ENCODE results near the gene APOBEC3G.

APOBEC3G gene

GRCh38 chr22:39108487-39108886 is 31.4 kb downstream of the APOBEC3G start:
- no peak for TF ChIP-seq TAF1 (IDR thresholded peaks at IDR 0.05; ENCODE audit: low read depth, low read length)
- TF ChIP-seq PAX5 (IDR thresholded peaks at IDR 0.05; ENCODE audit: insufficient read depth, low read length, severe bottlenecking) = no peak
- no peak for TF ChIP-seq POU2F2 (IDR thresholded peaks at IDR 0.05; ENCODE audit: low read depth, low read length)
- TF ChIP-seq POLR2A (IDR thresholded peaks at IDR 0.05; ENCODE audit: low read depth, low read length) = no peak
- TF ChIP-seq POLR2AphosphoS5 (IDR thresholded peaks at IDR 0.05; ENCODE audit: low read depth, low read length) = no peak
- TF ChIP-seq SPI1 (IDR thresholded peaks at IDR 0.05; ENCODE audit: low read depth, low read length) = no peak
- DNase-seq (ENCODE audit: insufficient read length, low spot score) = no peak
- no peak for FAIRE-seq

- FAIRE-seq (no peak), DNase-seq (ENCODE audit: insufficient read length, low spot score) (no peak)
Observed at GRCh38 chr22:39109361-39109760, 32.3 kb downstream of the APOBEC3G start.

GRCh38 chr22:39110631-39111561 is 33.8 kb downstream of the APOBEC3G start:
- no peak for TF ChIP-seq POLR2AphosphoS5 (IDR thresholded peaks at IDR 0.05; ENCODE audit: low read depth, low read length)

More at GRCh38 chr22:39109361-39109760, 32.3 kb downstream of the APOBEC3G start:
- TF ChIP-seq POLR2AphosphoS5 (IDR thresholded peaks at IDR 0.05; ENCODE audit: low read depth, low read length) (no peak), SPI1 (IDR thresholded peaks at IDR 0.05; ENCODE audit: low read depth, low read length) (peak; percentile 49; the same call in 1 of the 2 replicates)

GRCh38 chr22:39114112-39114511 is 37.0 kb downstream of the APOBEC3G start:
- FAIRE-seq (no peak), DNase-seq (ENCODE audit: insufficient read length, low spot score) (no peak)
- TF ChIP-seq POU2F2 (IDR thresholded peaks at IDR 0.05; ENCODE audit: low read depth, low read length) (no peak), POLR2A (IDR thresholded peaks at IDR 0.05; ENCODE audit: low read depth, low read length) (no peak), SPI1 (IDR thresholded peaks at IDR 0.05; ENCODE audit: low read depth, low read length) (no peak), POLR2AphosphoS5 (IDR thresholded peaks at IDR 0.05; ENCODE audit: low read depth, low read length) (no peak), TAF1 (IDR thresholded peaks at IDR 0.05; ENCODE audit: low read depth, low read length) (no peak), PAX5 (IDR thresholded peaks at IDR 0.05; ENCODE audit: insufficient read depth, low read length, severe bottlenecking) (no peak)

More at GRCh38 chr22:39110631-39111561, 33.8 kb downstream of the APOBEC3G start:
- DNase-seq (ENCODE audit: insufficient read length, low spot score) (no peak), FAIRE-seq (peak; percentile 23)

GRCh38 chr22:39115570-39115969 is 38.5 kb downstream of the APOBEC3G start:
- TF ChIP-seq SPI1 (IDR thresholded peaks at IDR 0.05; ENCODE audit: low read depth, low read length) (no peak), POLR2AphosphoS5 (IDR thresholded peaks at IDR 0.05; ENCODE audit: low read depth, low read length) (no peak)
- DNase-seq (ENCODE audit: insufficient read length, low spot score) (no peak), FAIRE-seq (no peak)

GRCh38 chr22:39115977-39116621 is 39.0 kb downstream of the APOBEC3G start:
- FAIRE-seq (no peak), DNase-seq (ENCODE audit: insufficient read length, low spot score) (no peak)
- no peak for TF ChIP-seq POU2F2 (IDR thresholded peaks at IDR 0.05; ENCODE audit: low read depth, low read length)
- TF ChIP-seq POLR2AphosphoS5 (IDR thresholded peaks at IDR 0.05; ENCODE audit: low read depth, low read length) = no peak
- TF ChIP-seq POLR2A (IDR thresholded peaks at IDR 0.05; ENCODE audit: low read depth, low read length) = no peak
- TF ChIP-seq TAF1 (IDR thresholded peaks at IDR 0.05; ENCODE audit: low read depth, low read length) = no peak
- TF ChIP-seq SPI1 (IDR thresholded peaks at IDR 0.05; ENCODE audit: low read depth, low read length) = no peak
- TF ChIP-seq PAX5 (IDR thresholded peaks at IDR 0.05; ENCODE audit: insufficient read depth, low read length, severe bottlenecking) = no peak

GRCh38 chr22:39117585-39118191 is 40.6 kb downstream of the APOBEC3G start:
- DNase-seq (ENCODE audit: insufficient read length, low spot score) = no peak
- peak; percentile 97 for FAIRE-seq
- TF ChIP-seq PAX5 (IDR thresholded peaks at IDR 0.05; ENCODE audit: insufficient read depth, low read length, severe bottlenecking) (no peak), POLR2AphosphoS5 (IDR thresholded peaks at IDR 0.05; ENCODE audit: low read depth, low read length) (no peak; the same call in 1 of the 2 replicates), POU2F2 (IDR thresholded peaks at IDR 0.05; ENCODE audit: low read depth, low read length) (peak; percentile 65; the same call in 1 of the 2 replicates), TAF1 (IDR thresholded peaks at IDR 0.05; ENCODE audit: low read depth, low read length) (no peak), SPI1 (IDR thresholded peaks at IDR 0.05; ENCODE audit: low read depth, low read length) (no peak), POLR2A (IDR thresholded peaks at IDR 0.05; ENCODE audit: low read depth, low read length) (peak; percentile 32; the same call in 1 of the 2 replicates)

- DNase-seq (ENCODE audit: insufficient read length, low spot score) (no peak), FAIRE-seq (no peak)
- no peak for TF ChIP-seq TAF1 (IDR thresholded peaks at IDR 0.05; ENCODE audit: low read depth, low read length)
- no peak for TF ChIP-seq PAX5 (IDR thresholded peaks at IDR 0.05; ENCODE audit: insufficient read depth, low read length, severe bottlenecking)
- no peak for TF ChIP-seq SPI1 (IDR thresholded peaks at IDR 0.05; ENCODE audit: low read depth, low read length)
- TF ChIP-seq POLR2AphosphoS5 (IDR thresholded peaks at IDR 0.05; ENCODE audit: low read depth, low read length) = no peak
- TF ChIP-seq POLR2A (IDR thresholded peaks at IDR 0.05; ENCODE audit: low read depth, low read length) = no peak
- no peak for TF ChIP-seq POU2F2 (IDR thresholded peaks at IDR 0.05; ENCODE audit: low read depth, low read length)
Observed at GRCh38 chr22:39120983-39121382, 43.9 kb downstream of the APOBEC3G start.

GRCh38 chr22:39122772-39123470 is 45.8 kb downstream of the APOBEC3G start:
- TF ChIP-seq SPI1 (IDR thresholded peaks at IDR 0.05; ENCODE audit: low read depth, low read length) = no peak
- no peak for TF ChIP-seq PAX5 (IDR thresholded peaks at IDR 0.05; ENCODE audit: insufficient read depth, low read length, severe bottlenecking)
- TF ChIP-seq POLR2AphosphoS5 (IDR thresholded peaks at IDR 0.05; ENCODE audit: low read depth, low read length) = no peak
- no peak for TF ChIP-seq POLR2A (IDR thresholded peaks at IDR 0.05; ENCODE audit: low read depth, low read length)
- TF ChIP-seq TAF1 (IDR thresholded peaks at IDR 0.05; ENCODE audit: low read depth, low read length) = no peak
- TF ChIP-seq POU2F2 (IDR thresholded peaks at IDR 0.05; ENCODE audit: low read depth, low read length) = no peak
- FAIRE-seq = no peak
- no peak for DNase-seq (ENCODE audit: insufficient read length, low spot score)

Data from GM12891 (cell line).